SU-DHL-6 (cell line): Measurements from ENCODE around the gene CFAP70.

Source experiments
- H2AFZ ChIP-seq: fragments of 200-600 bp; sonication (generic); 2 replicates; pipeline ENCODE4 v1.6.1; 2014; ENCODE audit warnings: low read depth, mild to moderate bottlenecking, moderate library complexity, mixed read lengths, antibody characterized with exemption, low read length; ENCODE audit not compliant: severe bottlenecking
- H3F3A ChIP-seq: fragments of 200-600 bp; shearing (Covaris generic); 2 replicates; pipeline ENCODE4 v1.6.0; 2016; ENCODE audit warnings: antibody characterized with exemption, mild to moderate bottlenecking; ENCODE audit not compliant: insufficient read depth
- H3K27ac ChIP-seq: fragments of 200-600 bp; sonication (generic); 2 replicates; pipeline ENCODE4 v1.5.1; 2016; ENCODE audit warnings: low read depth, mild to moderate bottlenecking, low read length, moderate library complexity, mixed read lengths
- H3K27me3 ChIP-seq: fragments of 200-600 bp; sonication (generic), shearing (Covaris generic); 2 replicates; pipeline ENCODE4 v1.6.0; 2014; ENCODE audit warnings: mild to moderate bottlenecking, low read length
- H3K36me3 ChIP-seq: fragments of 200-600 bp; sonication (generic); 2 replicates; pipeline ENCODE4 v1.6.1; 2014; ENCODE audit warnings: mild to moderate bottlenecking, low read length, mixed read lengths
- H3K4me2 ChIP-seq: fragments of 300-600, 200-600 bp; shearing (Covaris generic), sonication (generic); 2 replicates; pipeline ENCODE4 v1.6.0; 2014; ENCODE audit warnings: low read length, low read depth, mild to moderate bottlenecking; ENCODE audit not compliant: poor library complexity, severe bottlenecking
- H3K4me3 ChIP-seq: fragments of 200-600 bp; sonication (generic); 2 replicates; pipeline ENCODE4 v1.5.1; 2014; ENCODE audit warnings: antibody characterized with exemption, low read length, mild to moderate bottlenecking, mixed read lengths; ENCODE audit not compliant: insufficient read depth, poor library complexity, severe bottlenecking
- H3K79me2 ChIP-seq: fragments of 200-600 bp; sonication (generic); 2 replicates; pipeline ENCODE4 v1.6.1; 2014; ENCODE audit warnings: mild to moderate bottlenecking, low read length, moderate library complexity; ENCODE audit not compliant: insufficient read depth
- H3K9ac ChIP-seq: fragments of 200-600 bp; sonication (generic); 2 replicates; pipeline ENCODE4 v1.7.0; 2014; ENCODE audit warnings: mild to moderate bottlenecking, low read length
- H3K9me2 ChIP-seq: fragments of 200-600 bp; sonication (generic); replicated peaks from 2 replicates; pipeline ENCODE4 v1.6.1; 2014; ENCODE audit warnings: low read length; ENCODE audit not compliant: insufficient read depth
- H3K9me3 ChIP-seq: fragments of 200-600 bp; sonication (generic); 2 replicates; pipeline ENCODE4 v1.6.1; 2014; ENCODE audit warnings: low read length, mixed read lengths; ENCODE audit not compliant: insufficient read depth
- H4K20me1 ChIP-seq: fragments of 200-600 bp; sonication (generic); 2 replicates; pipeline ENCODE4 v1.6.1; 2014; ENCODE audit warnings: low read depth, mild to moderate bottlenecking, antibody characterized with exemption, low read length, moderate library complexity, mixed read lengths
- EZH2phosphoT487 ChIP-seq: fragments of 200-600 bp; sonication (generic), shearing (Covaris generic); conservative IDR thresholded peaks from 2 replicates; pipeline ENCODE4 v1.6.1; 2018; ENCODE audit warnings: mild to moderate bottlenecking, antibody characterized with exemption, low read length, moderate library complexity, mixed read lengths
- TF ChIP-seq, protein P1 (sequence below): fragments of 200-600 bp; sonication (generic); IDR thresholded peaks from one replicate; pipeline ENCODE4 v1.5.1; 2017; ENCODE audit warnings: antibody characterized with exemption, mild to moderate bottlenecking, low read length, moderate library complexity; ENCODE audit not compliant: insufficient read depth, poor library complexity, severe bottlenecking

CFAP70 gene

GRCh38 chr10:73207883-73208282, 150.8 kb downstream of the CFAP70 start:
- TF ChIP-seq, protein P1, sequence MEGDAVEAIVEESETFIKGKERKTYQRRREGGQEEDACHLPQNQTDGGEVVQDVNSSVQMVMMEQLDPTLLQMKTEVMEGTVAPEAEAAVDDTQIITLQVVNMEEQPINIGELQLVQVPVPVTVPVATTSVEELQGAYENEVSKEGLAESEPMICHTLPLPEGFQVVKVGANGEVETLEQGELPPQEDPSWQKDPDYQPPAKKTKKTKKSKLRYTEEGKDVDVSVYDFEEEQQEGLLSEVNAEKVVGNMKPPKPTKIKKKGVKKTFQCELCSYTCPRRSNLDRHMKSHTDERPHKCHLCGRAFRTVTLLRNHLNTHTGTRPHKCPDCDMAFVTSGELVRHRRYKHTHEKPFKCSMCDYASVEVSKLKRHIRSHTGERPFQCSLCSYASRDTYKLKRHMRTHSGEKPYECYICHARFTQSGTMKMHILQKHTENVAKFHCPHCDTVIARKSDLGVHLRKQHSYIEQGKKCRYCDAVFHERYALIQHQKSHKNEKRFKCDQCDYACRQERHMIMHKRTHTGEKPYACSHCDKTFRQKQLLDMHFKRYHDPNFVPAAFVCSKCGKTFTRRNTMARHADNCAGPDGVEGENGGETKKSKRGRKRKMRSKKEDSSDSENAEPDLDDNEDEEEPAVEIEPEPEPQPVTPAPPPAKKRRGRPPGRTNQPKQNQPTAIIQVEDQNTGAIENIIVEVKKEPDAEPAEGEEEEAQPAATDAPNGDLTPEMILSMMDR = no peak
- TF ChIP-seq EZH2phosphoT487 = no peak
- no peak overlapping the region for H3K4me3 ChIP-seq
- no peaks in the 10 kb centered on the region for H3K9me2 ChIP-seq
- no peaks in the 10 kb centered on the region for H3F3A ChIP-seq
- H2AFZ ChIP-seq = no peak overlapping the region
- no peaks in the 10 kb centered on the region for H4K20me1 ChIP-seq
- H3K9me3 ChIP-seq = no peaks in the 10 kb centered on the region
- H3K27me3 ChIP-seq = no peaks in the 10 kb centered on the region
- H3K9ac ChIP-seq = no peak overlapping the region
- H3K27ac ChIP-seq = no peak overlapping the region
- no peaks in the 10 kb centered on the region for H3K36me3 ChIP-seq
- no peak overlapping the region for H3K4me2 ChIP-seq
- H3K79me2 ChIP-seq = no peaks in the 10 kb centered on the region

DNA sequence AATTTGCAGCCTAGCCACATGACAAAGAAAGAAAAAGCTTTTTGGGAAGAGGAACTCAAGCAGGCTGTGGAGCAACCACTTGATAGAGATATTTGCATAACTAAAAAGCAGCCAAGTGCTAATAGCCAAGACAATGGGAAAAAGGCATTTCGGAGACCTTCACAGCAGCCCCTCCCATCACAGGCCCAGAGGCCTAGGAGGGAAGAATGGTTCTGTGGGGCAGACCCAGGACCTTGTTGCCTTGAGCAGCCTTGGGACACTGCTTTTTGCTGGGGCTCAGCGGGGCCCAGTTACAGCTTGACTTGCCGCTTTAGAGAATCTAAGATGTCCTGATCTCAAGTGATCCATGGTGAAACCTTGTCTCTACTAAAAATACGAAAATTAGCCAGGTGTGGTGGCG, 152.3 kb downstream of the CFAP70 start:
- H3F3A ChIP-seq = no peaks in the 10 kb centered on the region
- no peaks in the 10 kb centered on the region for H3K9me2 ChIP-seq
- H3K9ac ChIP-seq = no peak overlapping the region
- TF ChIP-seq EZH2phosphoT487 = no peak
- TF ChIP-seq, protein P1 = no peak
- H4K20me1 ChIP-seq = no peaks in the 10 kb centered on the region
- H3K79me2 ChIP-seq = no peaks in the 10 kb centered on the region
- no peaks in the 10 kb centered on the region for H3K9me3 ChIP-seq
- H3K4me2 ChIP-seq = no peak overlapping the region
- no peak overlapping the region for H2AFZ ChIP-seq
- no peaks in the 10 kb centered on the region for H3K36me3 ChIP-seq
- H3K27me3 ChIP-seq = no peaks in the 10 kb centered on the region
- no peak overlapping the region for H3K27ac ChIP-seq
- H3K4me3 ChIP-seq = no peak overlapping the region

DNA sequence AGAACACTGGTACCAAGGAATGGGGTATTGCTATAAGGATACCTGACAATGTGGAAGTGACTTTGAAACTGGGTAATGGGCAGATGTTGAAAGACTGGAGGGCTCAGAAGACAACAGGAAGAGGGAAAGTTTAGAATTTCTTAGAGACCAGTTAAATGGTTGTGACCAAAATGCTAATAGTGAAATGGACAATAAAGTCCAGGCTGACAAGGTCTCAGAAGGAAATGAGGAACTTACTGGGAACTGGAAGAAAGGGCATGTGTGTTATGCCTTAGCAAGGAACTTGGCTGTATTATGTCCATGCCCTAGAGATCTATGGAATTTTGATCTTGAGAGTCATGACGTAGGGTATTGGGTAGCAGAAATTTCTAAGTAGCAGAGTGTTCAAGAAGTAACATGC, 152.8 kb downstream of the CFAP70 start:
- Histone ChIP-seq H2AFZ (no peak overlapping the region), H3K36me3 (no peaks in the 10 kb centered on the region), H3K9ac (no peak overlapping the region), H3K27me3 (no peaks in the 10 kb centered on the region), H3F3A (no peaks in the 10 kb centered on the region), H3K79me2 (no peaks in the 10 kb centered on the region), H4K20me1 (no peaks in the 10 kb centered on the region), H3K4me3 (no peak overlapping the region), H3K4me2 (no peak overlapping the region), H3K27ac (no peak overlapping the region), H3K9me3 (no peaks in the 10 kb centered on the region), H3K9me2 (no peaks in the 10 kb centered on the region)
- TF ChIP-seq, protein P1 = no peak
- TF ChIP-seq EZH2phosphoT487 = no peak
